Measurements from ENCODE around the gene LYZL4.

DNA sequence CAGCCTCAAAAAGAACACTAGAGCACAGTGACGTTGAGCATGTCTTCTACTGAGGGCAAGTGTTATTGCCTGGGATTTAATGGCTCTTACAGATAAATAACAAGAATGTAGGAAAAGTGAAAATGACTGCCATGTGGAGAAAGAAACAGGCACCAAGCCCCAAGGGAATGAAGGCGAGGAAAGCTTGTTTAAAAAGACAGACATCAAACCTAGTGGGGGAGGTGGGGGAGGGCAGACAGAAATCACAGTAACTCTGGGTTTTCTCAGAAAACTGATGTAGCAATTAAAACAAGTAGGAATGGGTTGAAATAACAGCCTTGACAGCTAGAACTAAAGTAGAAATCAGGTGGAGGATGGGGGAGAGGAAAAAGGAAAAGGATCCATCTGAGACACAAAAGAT, 18.4 kb upstream of the LYZL4 start:
- TF ChIP-seq, protein P1, sequence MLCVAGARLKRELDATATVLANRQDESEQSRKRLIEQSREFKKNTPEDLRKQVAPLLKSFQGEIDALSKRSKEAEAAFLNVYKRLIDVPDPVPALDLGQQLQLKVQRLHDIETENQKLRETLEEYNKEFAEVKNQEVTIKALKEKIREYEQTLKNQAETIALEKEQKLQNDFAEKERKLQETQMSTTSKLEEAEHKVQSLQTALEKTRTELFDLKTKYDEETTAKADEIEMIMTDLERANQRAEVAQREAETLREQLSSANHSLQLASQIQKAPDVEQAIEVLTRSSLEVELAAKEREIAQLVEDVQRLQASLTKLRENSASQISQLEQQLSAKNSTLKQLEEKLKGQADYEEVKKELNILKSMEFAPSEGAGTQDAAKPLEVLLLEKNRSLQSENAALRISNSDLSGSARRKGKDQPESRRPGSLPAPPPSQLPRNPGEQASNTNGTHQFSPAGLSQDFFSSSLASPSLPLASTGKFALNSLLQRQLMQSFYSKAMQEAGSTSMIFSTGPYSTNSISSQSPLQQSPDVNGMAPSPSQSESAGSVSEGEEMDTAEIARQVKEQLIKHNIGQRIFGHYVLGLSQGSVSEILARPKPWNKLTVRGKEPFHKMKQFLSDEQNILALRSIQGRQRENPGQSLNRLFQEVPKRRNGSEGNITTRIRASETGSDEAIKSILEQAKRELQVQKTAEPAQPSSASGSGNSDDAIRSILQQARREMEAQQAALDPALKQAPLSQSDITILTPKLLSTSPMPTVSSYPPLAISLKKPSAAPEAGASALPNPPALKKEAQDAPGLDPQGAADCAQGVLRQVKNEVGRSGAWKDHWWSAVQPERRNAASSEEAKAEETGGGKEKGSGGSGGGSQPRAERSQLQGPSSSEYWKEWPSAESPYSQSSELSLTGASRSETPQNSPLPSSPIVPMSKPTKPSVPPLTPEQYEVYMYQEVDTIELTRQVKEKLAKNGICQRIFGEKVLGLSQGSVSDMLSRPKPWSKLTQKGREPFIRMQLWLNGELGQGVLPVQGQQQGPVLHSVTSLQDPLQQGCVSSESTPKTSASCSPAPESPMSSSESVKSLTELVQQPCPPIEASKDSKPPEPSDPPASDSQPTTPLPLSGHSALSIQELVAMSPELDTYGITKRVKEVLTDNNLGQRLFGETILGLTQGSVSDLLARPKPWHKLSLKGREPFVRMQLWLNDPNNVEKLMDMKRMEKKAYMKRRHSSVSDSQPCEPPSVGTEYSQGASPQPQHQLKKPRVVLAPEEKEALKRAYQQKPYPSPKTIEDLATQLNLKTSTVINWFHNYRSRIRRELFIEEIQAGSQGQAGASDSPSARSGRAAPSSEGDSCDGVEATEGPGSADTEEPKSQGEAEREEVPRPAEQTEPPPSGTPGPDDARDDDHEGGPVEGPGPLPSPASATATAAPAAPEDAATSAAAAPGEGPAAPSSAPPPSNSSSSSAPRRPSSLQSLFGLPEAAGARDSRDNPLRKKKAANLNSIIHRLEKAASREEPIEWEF (IDR thresholded peaks at IDR 0.05; ENCODE audit: insufficient replicate concordance, low read depth, low read length): no peak
- no peak for TF ChIP-seq CTCF (IDR thresholded peaks at IDR 0.05 in 2 of 3, conservative IDR thresholded peaks at IDR 0.05 in 1 of 3; ENCODE audit: control insufficient read depth in 2 of 3, extremely low read depth in 1 of 3, insufficient read depth in 1 of 3, low read depth in 3 of 3, low read length in 3 of 3)

Data from GM12878 (cell line).